ENCODE data around the gene FECH. TPM values are rescaled to one million over a fixed set of nuclear protein-coding genes. Genes with fewer than 3 reads are reported as not detected.

FECH gene
- total RNA-seq, 6 experiments from 2014 or later, result 30.1 to 73.9 (median 38.7) TPM

GRCh38 chr18:57555134-57555533, 31.4 kb downstream of the FECH start:
- intact Hi-C loops (cut with DNase I), result no loop called here
- ATAC-seq (no peak), DNase-seq (no peak)
- no peak for TF ChIP-seq POLR2A (IDR thresholded peaks at IDR 0.05)
- TF ChIP-seq, protein P1, sequence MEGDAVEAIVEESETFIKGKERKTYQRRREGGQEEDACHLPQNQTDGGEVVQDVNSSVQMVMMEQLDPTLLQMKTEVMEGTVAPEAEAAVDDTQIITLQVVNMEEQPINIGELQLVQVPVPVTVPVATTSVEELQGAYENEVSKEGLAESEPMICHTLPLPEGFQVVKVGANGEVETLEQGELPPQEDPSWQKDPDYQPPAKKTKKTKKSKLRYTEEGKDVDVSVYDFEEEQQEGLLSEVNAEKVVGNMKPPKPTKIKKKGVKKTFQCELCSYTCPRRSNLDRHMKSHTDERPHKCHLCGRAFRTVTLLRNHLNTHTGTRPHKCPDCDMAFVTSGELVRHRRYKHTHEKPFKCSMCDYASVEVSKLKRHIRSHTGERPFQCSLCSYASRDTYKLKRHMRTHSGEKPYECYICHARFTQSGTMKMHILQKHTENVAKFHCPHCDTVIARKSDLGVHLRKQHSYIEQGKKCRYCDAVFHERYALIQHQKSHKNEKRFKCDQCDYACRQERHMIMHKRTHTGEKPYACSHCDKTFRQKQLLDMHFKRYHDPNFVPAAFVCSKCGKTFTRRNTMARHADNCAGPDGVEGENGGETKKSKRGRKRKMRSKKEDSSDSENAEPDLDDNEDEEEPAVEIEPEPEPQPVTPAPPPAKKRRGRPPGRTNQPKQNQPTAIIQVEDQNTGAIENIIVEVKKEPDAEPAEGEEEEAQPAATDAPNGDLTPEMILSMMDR (IDR thresholded peaks at IDR 0.05), result no peak
- Histone ChIP-seq H3K27ac (no peak overlapping the region), H3K27me3 (no peaks in the 10 kb centered on the region), H3K4me3 (no peak overlapping the region), H3K9me3 (no peaks in the 10 kb centered on the region), H3K36me3 (peaks cover 0 to 38% (median 7%) of the 10 kb centered on the region in 4 donors), H3K4me1 (no peaks in the 10 kb centered on the region)
- 86% methylated on average over 2 of the region's 2 CpGs for WGBS (ENCODE audit: insufficient coverage, low coverage, low lambda C conversion rate, missing lambda C conversion rate)

GRCh38 chr18:57550510-57550909, 36.0 kb downstream of the FECH start:
- ATAC-seq, result no peak
- Histone ChIP-seq H3K27ac (no peak overlapping the region), H3K27me3 (no peaks in the 10 kb centered on the region), H3K36me3 (peaks cover 0 to 26% (median 7%) of the 10 kb centered on the region in 4 donors), H3K4me1 (no peaks in the 10 kb centered on the region), H3K4me3 (no peak overlapping the region), H3K9me3 (no peaks in the 10 kb centered on the region)
- no peak for DNase-seq
- TF ChIP-seq, protein P1 (IDR thresholded peaks at IDR 0.05), result no peak
- TF ChIP-seq POLR2A (IDR thresholded peaks at IDR 0.05), result no peak
- intact Hi-C loops (cut with DNase I), result no loop called here
- 60% methylated on average over 1 of the region's 10 CpGs for WGBS (ENCODE audit: insufficient coverage, low coverage, low lambda C conversion rate, missing lambda C conversion rate)

- Histone ChIP-seq H3K36me3 (peaks cover 0 to 13% (median 2%) of the 10 kb centered on the region in 4 donors), H3K27ac (no peak overlapping the region), H3K4me3 (no peak overlapping the region), H3K4me1 (no peaks in the 10 kb centered on the region), H3K9me3 (no peaks in the 10 kb centered on the region), H3K27me3 (no peaks in the 10 kb centered on the region)
- intact Hi-C loops (cut with DNase I), result no loop called here
- WGBS (ENCODE audit: insufficient coverage, low coverage, low lambda C conversion rate, missing lambda C conversion rate), result 83% methylated on average over 4 of the region's 4 CpGs
- ATAC-seq (no peak), DNase-seq (no peak)
- no peak for TF ChIP-seq POLR2A (IDR thresholded peaks at IDR 0.05)
- TF ChIP-seq, protein P1 (IDR thresholded peaks at IDR 0.05), result no peak
Observed at GRCh38 chr18:57547260-57547659, 39.2 kb downstream of the FECH start.

GRCh38 chr18:57544936-57545660, 41.4 kb downstream of the FECH start:
- no peak overlapping the region for H3K27ac ChIP-seq
- intact Hi-C loops (cut with DNase I), result no loop called here
- DNase-seq, result no peak
- no peaks in the 10 kb centered on the region for H3K27me3 ChIP-seq
- no peaks in the 10 kb centered on the region for H3K9me3 ChIP-seq
- WGBS (ENCODE audit: insufficient coverage, low coverage, low lambda C conversion rate, missing lambda C conversion rate), result 61% methylated on average over 8 of the region's 8 CpGs
- H3K4me3 ChIP-seq, result no peak overlapping the region
- TF ChIP-seq, protein P1 (IDR thresholded peaks at IDR 0.05), result no peak
- TF ChIP-seq POLR2A (IDR thresholded peaks at IDR 0.05), result no peak
- H3K36me3 ChIP-seq, result peaks cover 0 to 3% (median 0%) of the 10 kb centered on the region in 4 donors
- H3K4me1 ChIP-seq, result peaks cover 0 to under 1% (median 0%) of the 10 kb centered on the region in 4 donors
- peak in 1 of 4 donors; percentile 27 for ATAC-seq

Measured in right lobe of liver (tissue), 6 donors.